Measurements from ENCODE around the gene MYO6. TPM values are rescaled to one million over a fixed set of nuclear protein-coding genes. Genes with fewer than 3 reads are reported as not detected.
A peak's percentile ranks its signal among the peaks of the same experiment; 100 is the strongest.

The MYO6 gene
- total RNA-seq, 1 experiment from 2014 or later, result 122 TPM

- Mint-ChIP-seq H3K27ac (ENCODE audit: unreplicated experiment) (no peak overlapping the region), H3K9me3 (ENCODE audit: low read depth, unreplicated experiment) (no peaks in the 10 kb centered on the region), H3K36me3 (ENCODE audit: insufficient read depth, unreplicated experiment) (peaks cover 18% of the 10 kb centered on the region), H3K4me3 (ENCODE audit: low read depth, unreplicated experiment) (no peak overlapping the region), H3K27me3 (ENCODE audit: unreplicated experiment) (no peaks in the 10 kb centered on the region), H3K4me1 (ENCODE audit: low read depth, unreplicated experiment) (peaks cover 21% of the 10 kb centered on the region)
- no TSS peak for BruUV-seq (replicated peaks)
- CTCF ChIA-PET, result no interaction called here
- intact Hi-C loops (cut with micrococcal nuclease; ENCODE audit: unreplicated experiment), result loop anchor here (10.0 kb wide), 1 partner anchor 200 kb away; no protein-coding TSS in a partner anchor
- peak; percentile 42 for DNase-seq
- peak; percentile 39 for TF ChIP-seq CTCF (IDR thresholded peaks at IDR 0.05; ENCODE audit: unreplicated experiment)
Measured at GRCh38 chr6:75855052-75855451, 106.0 kb downstream of the MYO6 start.

- H3K27ac Mint-ChIP-seq (ENCODE audit: unreplicated experiment), result no peak overlapping the region
- H3K4me3 Mint-ChIP-seq (ENCODE audit: low read depth, unreplicated experiment), result no peak overlapping the region
- no peak for DNase-seq
- no peak for TF ChIP-seq CTCF (IDR thresholded peaks at IDR 0.05; ENCODE audit: unreplicated experiment)
- H3K27me3 Mint-ChIP-seq (ENCODE audit: unreplicated experiment), result no peaks in the 10 kb centered on the region
- no TSS peak for BruUV-seq (replicated peaks)
- intact Hi-C loops (cut with micrococcal nuclease; ENCODE audit: unreplicated experiment), result loop anchor here (10.0 kb wide), 1 partner anchor 202 kb away; no protein-coding TSS in a partner anchor
- peaks cover 16% of the 10 kb centered on the region for H3K36me3 Mint-ChIP-seq (ENCODE audit: insufficient read depth, unreplicated experiment)
- H3K9me3 Mint-ChIP-seq (ENCODE audit: low read depth, unreplicated experiment), result no peaks in the 10 kb centered on the region
- CTCF ChIA-PET, result no interaction called here
- peaks cover 7% of the 10 kb centered on the region for H3K4me1 Mint-ChIP-seq (ENCODE audit: low read depth, unreplicated experiment)
Measured at GRCh38 chr6:75856902-75857301, 107.9 kb downstream of the MYO6 start.

GRCh38 chr6:75863001-75863400 is 114.0 kb downstream of the MYO6 start:
- DNase-seq, result no peak
- Mint-ChIP-seq H3K27me3 (ENCODE audit: unreplicated experiment) (no peaks in the 10 kb centered on the region), H3K4me1 (ENCODE audit: low read depth, unreplicated experiment) (no peaks in the 10 kb centered on the region), H3K4me3 (ENCODE audit: low read depth, unreplicated experiment) (no peak overlapping the region), H3K36me3 (ENCODE audit: insufficient read depth, unreplicated experiment) (peaks cover 24% of the 10 kb centered on the region), H3K27ac (ENCODE audit: unreplicated experiment) (no peak overlapping the region), H3K9me3 (ENCODE audit: low read depth, unreplicated experiment) (no peaks in the 10 kb centered on the region)
- BruUV-seq (replicated peaks), result no TSS peak
- intact Hi-C loops (cut with micrococcal nuclease; ENCODE audit: unreplicated experiment), result no loop called here
- TF ChIP-seq CTCF (IDR thresholded peaks at IDR 0.05; ENCODE audit: unreplicated experiment), result no peak
- CTCF ChIA-PET, result no interaction called here

DNA sequence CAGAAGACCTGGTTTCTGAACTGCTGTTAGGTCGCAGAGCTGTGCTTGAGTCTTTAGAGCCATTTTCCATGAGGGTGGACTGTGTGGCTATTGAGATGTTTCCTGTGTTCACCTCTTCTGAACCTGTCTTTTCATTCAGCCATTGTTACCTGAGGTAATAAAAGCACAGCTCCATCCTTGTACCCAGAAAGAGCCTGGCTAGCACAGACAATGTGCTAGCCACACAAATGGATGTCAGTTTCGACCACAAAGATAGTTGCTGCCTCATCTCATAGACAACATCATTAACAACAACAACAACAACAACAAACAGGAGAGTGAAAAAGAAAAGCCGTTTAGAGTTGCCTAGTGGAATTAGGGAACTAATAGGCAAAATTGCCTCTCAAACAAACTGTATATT is 114.7 kb downstream of the MYO6 start:
- CTCF ChIA-PET, result no interaction called here
- peaks cover 24% of the 10 kb centered on the region for H3K36me3 Mint-ChIP-seq (ENCODE audit: insufficient read depth, unreplicated experiment)
- no peaks in the 10 kb centered on the region for H3K4me1 Mint-ChIP-seq (ENCODE audit: low read depth, unreplicated experiment)
- no peak overlapping the region for H3K4me3 Mint-ChIP-seq (ENCODE audit: low read depth, unreplicated experiment)
- no peak for DNase-seq
- no peaks in the 10 kb centered on the region for H3K27me3 Mint-ChIP-seq (ENCODE audit: unreplicated experiment)
- intact Hi-C loops (cut with micrococcal nuclease; ENCODE audit: unreplicated experiment), result no loop called here
- H3K9me3 Mint-ChIP-seq (ENCODE audit: low read depth, unreplicated experiment), result no peaks in the 10 kb centered on the region
- no TSS peak for BruUV-seq (replicated peaks)
- no peak for TF ChIP-seq CTCF (IDR thresholded peaks at IDR 0.05; ENCODE audit: unreplicated experiment)
- no peak overlapping the region for H3K27ac Mint-ChIP-seq (ENCODE audit: unreplicated experiment)

All from Calu3 (cell line).